ENCODE measurements around the gene MRPS33. TPM values are rescaled to one million over a fixed set of nuclear protein-coding genes. Genes with fewer than 3 reads are reported as not detected.

MRPS33 gene
- total and polyA plus RNA-seq, 2 of the 8 experiments (the other 6 are each of a cell fraction or from before 2014, with no cell fraction given), result 22.9 to 62.6 TPM

DNA sequence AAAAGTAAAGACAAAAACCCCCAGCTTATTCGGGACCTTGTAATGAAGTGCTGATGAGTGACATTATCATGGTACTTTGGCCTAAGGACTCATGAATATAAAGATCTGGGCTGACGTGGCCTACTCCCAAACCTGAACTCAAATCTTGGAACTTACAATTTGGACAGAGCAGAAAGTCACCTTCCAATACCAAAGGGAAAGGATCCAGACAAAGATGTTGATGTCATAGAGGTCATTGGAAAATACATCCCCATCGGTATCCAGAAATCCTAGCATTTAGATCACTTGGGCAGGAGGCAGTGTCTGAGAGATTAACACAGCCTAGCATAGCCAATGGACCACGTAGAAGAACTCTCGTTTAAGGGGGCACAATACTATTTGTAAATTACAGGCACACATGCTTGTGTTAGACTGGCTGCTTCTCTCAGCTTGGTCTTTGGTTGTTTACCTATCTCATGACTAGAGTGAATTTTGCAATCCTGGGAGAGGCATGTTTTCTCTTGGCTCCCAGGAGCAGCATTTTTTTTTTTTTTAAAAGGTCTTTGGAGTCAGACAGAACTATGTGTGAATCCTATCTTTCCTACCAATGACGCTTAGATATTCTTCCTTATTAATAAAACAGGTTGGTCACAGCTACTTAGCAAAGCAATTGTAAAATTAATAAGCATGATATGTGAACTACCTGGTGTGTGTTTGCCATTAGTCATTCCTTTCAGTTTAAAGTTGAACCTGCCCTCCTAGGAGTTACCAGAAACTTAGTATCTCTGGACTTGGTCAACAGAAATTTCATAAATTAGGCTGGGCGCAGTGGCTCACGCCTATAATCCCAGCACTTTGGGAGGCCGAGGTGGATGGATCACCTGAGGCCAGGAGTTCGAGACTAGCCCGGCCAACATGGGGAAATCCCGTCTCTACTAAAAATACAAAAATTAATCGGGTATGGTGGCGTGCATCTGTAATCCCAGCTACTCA is 27.8 kb upstream of the MRPS33 start:
- no peaks in the 10 kb centered on the region for H3K9me3 ChIP-seq (ENCODE audit: insufficient read depth in 2 of 2, low read depth in 1 of 2, low read length in 1 of 2)
- no peak overlapping the region for H4K5ac ChIP-seq (ENCODE audit: insufficient read length, low read depth, low read length)
- no peak overlapping the region for H3K14ac ChIP-seq (ENCODE audit: insufficient read length)
- H2AK5ac ChIP-seq (ENCODE audit: low read depth, low read length), result no peak overlapping the region
- H4K20me1 ChIP-seq (replicated peaks in 1 of 2; ENCODE audit: control insufficient read depth in 1 of 2, insufficient read depth in 2 of 2, low read length in 2 of 2), result no peaks in the 10 kb centered on the region
- 91% methylated on average over 14 of the region's 14 CpGs; no CpG with 5 or more reads in 1 of the 2 experiments for WGBS, 2 experiments (ENCODE audit: extremely low coverage in 1 of 2, insufficient coverage in 1 of 2, insufficient read length in 1 of 2, insufficient replicate concordance in 2 of 2, low coverage in 1 of 2, low lambda C conversion rate in 2 of 2, missing lambda C conversion rate in 1 of 2)
- DNase-seq (ENCODE audit: low read depth in 1 of 2, low spot score in 2 of 2) (no peak), FAIRE-seq (peak; percentile 13)
- ChIA-PET CTCF (ENCODE audit: partially characterized antibody) (interaction anchor here (0.6 kb wide), 1 partner anchor 1032 kb away, joined by 4 read pairs; no protein-coding TSS in a partner anchor), POLR2A (ENCODE audit: partially characterized antibody) (no interaction called here)
- TF ChIP-seq FOSL1 (IDR thresholded peaks at IDR 0.05; ENCODE audit: insufficient read depth, low read depth, low read length), result no peak
- no peak for TF ChIP-seq ASH2L (IDR thresholded peaks at IDR 0.05; ENCODE audit: low read length)
- TF ChIP-seq HDAC6 (IDR thresholded peaks at IDR 0.05; ENCODE audit: low read depth, low read length), result no peak
- no peak for TF ChIP-seq EGR1 (IDR thresholded peaks at IDR 0.05; ENCODE audit: borderline replicate concordance, low read depth, low read length)
- no peak for TF ChIP-seq POU5F1 (IDR thresholded peaks at IDR 0.05; ENCODE audit: low read depth, low read length)
- H3K27ac ChIP-seq (ENCODE audit: low read depth, low read length), result no peak overlapping the region
- no peak overlapping the region for H2BK12ac ChIP-seq (ENCODE audit: low read depth, low read length)
- no peak overlapping the region for H2BK20ac ChIP-seq (ENCODE audit: low read length)
- H3K79me2 ChIP-seq (ENCODE audit: control insufficient read depth in 1 of 2, insufficient read depth in 2 of 2, low read length in 2 of 2), result no peaks in the 10 kb centered on the region
- H3K4me1 ChIP-seq (replicated peaks in 1 of 4; ENCODE audit: control insufficient read depth in 3 of 4, insufficient read depth in 4 of 4, low read length in 3 of 4), result no peaks in the 10 kb centered on the region
- no peak overlapping the region for H2AFZ ChIP-seq (ENCODE audit: low read length)
- H3K4me3 ChIP-seq (ENCODE audit: extremely low read depth in 1 of 4, insufficient read depth in 2 of 4, low read depth in 3 of 4, low read length in 4 of 4), result no peak overlapping the region
- H3K56ac ChIP-seq (replicated peaks; ENCODE audit: insufficient read length, low read depth, low read length), result no peak overlapping the region
- no peak overlapping the region for H4K8ac ChIP-seq (ENCODE audit: extremely low read depth, insufficient read depth, low read length)
- H2BK5ac ChIP-seq (ENCODE audit: low read depth, low read length), result no peak overlapping the region
- H2BK15ac ChIP-seq (ENCODE audit: low read length), result no peak overlapping the region
- no peak overlapping the region for H4K91ac ChIP-seq (replicated peaks; ENCODE audit: insufficient read length, low read length)
- no peak overlapping the region for H3K9ac ChIP-seq (replicated peaks in 1 of 4; ENCODE audit: extremely low read depth in 1 of 4, low read depth in 3 of 4, low read length in 3 of 4)
- no peak overlapping the region for H3K23ac ChIP-seq (ENCODE audit: insufficient read length)
- H3K4me2 ChIP-seq (ENCODE audit: insufficient read depth in 1 of 2, low read depth in 2 of 2, low read length in 2 of 2), result no peak overlapping the region
- no peak overlapping the region for H2BK120ac ChIP-seq (replicated peaks; ENCODE audit: low read depth, low read length)
- no peaks in the 10 kb centered on the region for H3K23me2 ChIP-seq (ENCODE audit: low read depth, low read length)
- H3K79me1 ChIP-seq (ENCODE audit: low read depth, low read length), result no peaks in the 10 kb centered on the region
- no peak overlapping the region for H3K4ac ChIP-seq (replicated peaks; ENCODE audit: insufficient read length, low read depth, low read length)
- H3K36me3 ChIP-seq (ENCODE audit: control insufficient read depth in 2 of 4, insufficient read depth in 4 of 4, low read length in 3 of 4), result no peaks in the 10 kb centered on the region
- no peak overlapping the region for H3K18ac ChIP-seq (ENCODE audit: extremely low read depth, low read length)
- H3K27me3 ChIP-seq (replicated peaks in 1 of 4; ENCODE audit: control insufficient read depth in 3 of 4, extremely low read depth in 1 of 4, insufficient read depth in 3 of 4, low read length in 3 of 4), result no peaks in the 10 kb centered on the region

Data from H1 (cell line).